Keratinocyte (primary cell): ENCODE data around the gene TMEM129. TPM values are rescaled to one million over a fixed set of nuclear protein-coding genes. Genes with fewer than 3 reads are reported as not detected.

Experiments used
- DNase-seq: peaks from one replicate; pipeline ENCODE4 v3.0.0-alpha.2; 2011; ENCODE audit warnings: low read depth, missing footprints, low spot score
- FAIRE-seq: peaks from 2 replicates; lab custom pipeline; 2011; peaks lifted over from hg19 to GRCh38; lab: Jason Lieb, UNC
- H2AFZ ChIP-seq: 2 replicates; pipeline ENCODE4 v1.6.0; 2012; ENCODE audit warnings: low read length, control low read depth, inconsistent platforms; ENCODE audit not compliant: control insufficient read depth
- H3K27ac ChIP-seq: 2 replicates; pipeline ENCODE4 v1.5.1; 2011; ENCODE audit warnings: low read length; ENCODE audit not compliant: control insufficient read depth, insufficient read depth
- H3K27me3 ChIP-seq: 3 replicates; pipeline ENCODE4 v1.6.0; 2011; ENCODE audit warnings: low read length; ENCODE audit not compliant: control insufficient read depth, insufficient read depth; ENCODE audit errors: extremely low read depth
- H3K36me3 ChIP-seq, 2 experiments: 2 replicates in 1 of 2; 3 replicates in 1 of 2; pipeline ENCODE4 v1.5.1; 2011; ENCODE audit warnings: low read length in 2 of 2, mild to moderate bottlenecking in 1 of 2; ENCODE audit not compliant: control insufficient read depth in 2 of 2, insufficient read depth in 2 of 2; ENCODE audit errors: extremely low read depth in 1 of 2
- H3K4me1 ChIP-seq: 3 replicates; pipeline ENCODE4 v1.5.1; 2011; ENCODE audit warnings: low read length; ENCODE audit not compliant: control insufficient read depth, insufficient read depth; ENCODE audit errors: extremely low read depth
- H3K4me2 ChIP-seq: 3 replicates; pipeline ENCODE4 v1.6.0; 2011; ENCODE audit warnings: low read depth, low read length; ENCODE audit not compliant: control insufficient read depth, insufficient read depth; ENCODE audit errors: extremely low read depth
- H3K4me3 ChIP-seq, 3 experiments: fragments of 200-600 bp in 1 of 3; sonication (generic) in 1 of 3; 2 replicates in 2 of 3; 3 replicates in 1 of 3; pipeline ENCODE4 v1.5.1; 2011 to 2016; ENCODE audit warnings: low read length in 3 of 3, mild to moderate bottlenecking in 3 of 3, control low read depth in 2 of 3, inconsistent platforms in 1 of 3, low read depth in 1 of 3, mixed read lengths in 1 of 3, mixed run types in 1 of 3, moderate library complexity in 1 of 3; ENCODE audit not compliant: control insufficient read depth in 2 of 3, insufficient read depth in 2 of 3; ENCODE audit errors: extremely low read depth in 1 of 3
- H3K79me2 ChIP-seq: 2 replicates; pipeline ENCODE4 v1.6.0; 2012; ENCODE audit warnings: low read length; ENCODE audit not compliant: control insufficient read depth, insufficient read depth
- H3K9ac ChIP-seq: 3 replicates; pipeline ENCODE4 v1.6.0; 2011; ENCODE audit warnings: low read length; ENCODE audit not compliant: control insufficient read depth, insufficient read depth; ENCODE audit errors: extremely low read depth
- H3K9me1 ChIP-seq: 3 replicates; pipeline ENCODE4 v1.6.0; 2011; ENCODE audit warnings: low read length; ENCODE audit not compliant: control insufficient read depth, insufficient read depth; ENCODE audit errors: extremely low read depth
- H3K9me3 ChIP-seq: 2 replicates; pipeline ENCODE4 v1.5.1; 2012; ENCODE audit warnings: low read depth, low read length; ENCODE audit not compliant: control insufficient read depth
- H4K20me1 ChIP-seq: 3 replicates; pipeline ENCODE4 v1.6.0; 2011; ENCODE audit warnings: low read length; ENCODE audit not compliant: control insufficient read depth, insufficient read depth; ENCODE audit errors: extremely low read depth
- EZH2 ChIP-seq: IDR thresholded peaks from one replicate; pipeline ENCODE4 v1.6.1; 2012; ENCODE audit warnings: inconsistent platforms, mild to moderate bottlenecking, low read length, moderate library complexity
- dilution Hi-C: fragments of 300-500 bp; cut with MboI; formaldehyde crosslinking; loops from one replicate; pipeline ENCODE4 v1.7.0; 2020; ENCODE audit warnings: low sequenced_read_pairs; ENCODE audit not compliant: extremely low pct_ligation_motif_present
- polyA plus RNA-seq, 5 experiments: library from polyadenylated mRNA; depleted of rRNA in 3 of 5; stranded (reverse) in 3 of 5; stranded (forward) in 1 of 5; unstranded in 1 of 5; fragments of >200 nt; gene quantifications; 1 replicate in 1 of 5; 2 replicates in 3 of 5; 3 replicates in 1 of 5; pipeline versions ENCODE4 v1.2.1 to v1.2.3, GENCODE V29; 2011 to 2012; ENCODE audit warnings: missing spikeins in 2 of 5, low read depth in 1 of 5, low replicate concordance in 1 of 5
- TF ChIP-seq, protein P1 (sequence below), 3 experiments: IDR thresholded peaks in 1 of 3; conservative IDR thresholded peaks in 1 of 3; optimal IDR thresholded peaks in 1 of 3; 2 replicates in 2 of 3; 3 replicates in 1 of 3; pipeline versions ENCODE3 to v1.5.1; 2011; ENCODE audit warnings: low read length in 3 of 3, mild to moderate bottlenecking in 3 of 3, moderate library complexity in 2 of 3, control low read depth in 1 of 3, inconsistent platforms in 1 of 3; ENCODE audit not compliant: insufficient read depth in 2 of 3; ENCODE audit errors: extremely low read depth in 1 of 3

TMEM129 gene
- polyA plus RNA-seq, 1 donor (not counting 4 experiments of a cell fraction or from before 2014, with no cell fraction given), result 11.7 TPM

DNA sequence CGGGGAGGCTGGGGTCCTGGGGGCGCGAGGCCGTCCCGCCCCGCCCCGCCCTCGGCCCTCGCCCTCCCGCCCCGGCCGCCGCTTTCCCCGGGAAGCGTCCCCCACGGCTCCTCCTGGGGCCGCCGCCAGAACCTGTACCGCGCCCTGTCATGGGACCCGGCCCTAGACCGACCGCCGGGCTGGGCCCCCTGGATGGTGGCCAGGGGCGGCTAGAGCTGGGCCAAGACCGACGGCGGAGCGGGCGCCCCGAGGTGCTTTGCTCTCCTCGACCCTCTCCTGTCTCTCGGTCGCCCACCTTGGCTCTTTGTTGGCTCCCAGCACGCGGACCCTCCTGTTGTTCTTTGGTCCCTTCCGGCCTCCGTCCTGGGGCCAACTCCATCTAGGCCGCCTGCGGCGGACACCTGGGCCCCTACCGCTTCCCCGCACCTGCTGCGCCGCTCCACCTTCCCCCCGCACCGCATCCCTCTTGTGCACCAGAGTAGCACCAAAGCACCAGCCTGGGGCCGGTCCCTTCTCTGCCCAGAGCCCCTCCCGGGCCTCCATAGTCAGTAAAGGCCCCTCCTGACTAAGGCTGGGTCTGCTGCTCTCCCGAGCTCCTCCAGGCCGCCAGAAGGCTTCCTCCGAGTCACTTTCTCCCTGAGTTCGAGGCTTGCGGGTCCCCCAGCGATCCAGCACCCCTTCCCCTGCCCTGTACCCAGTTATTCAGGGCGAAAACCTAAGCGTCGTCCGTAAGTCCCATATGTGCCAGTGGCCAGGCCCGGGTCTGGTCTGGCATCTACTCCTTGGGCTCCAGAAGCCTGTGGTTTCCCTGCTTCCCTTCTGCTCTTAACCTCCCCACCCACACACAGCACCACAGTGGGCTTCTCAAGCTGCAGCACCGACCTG lies 785 bp upstream of the TMEM129 start:
- Histone ChIP-seq H3K27ac (peak overlapping the region; percentile 43), H3K4me1 (peaks cover 30% of the 10 kb centered on the region), H3K4me2 (peak overlapping the region; percentile 66), H3K79me2 (peaks cover 70% of the 10 kb centered on the region), H2AFZ (no peak overlapping the region), H3K9me3 (no peaks in the 10 kb centered on the region), H3K4me3 (peak overlapping the region; percentile 78 to 81 (median 79)), H3K36me3 (peaks cover 5 to 35% of the 10 kb centered on the region in 2 experiments), H3K9me1 (peaks cover 4% of the 10 kb centered on the region), H3K9ac (peak overlapping the region; percentile 76), H4K20me1 (peaks cover 8% of the 10 kb centered on the region), H3K27me3 (no peaks in the 10 kb centered on the region)
- TF ChIP-seq, protein P1, sequence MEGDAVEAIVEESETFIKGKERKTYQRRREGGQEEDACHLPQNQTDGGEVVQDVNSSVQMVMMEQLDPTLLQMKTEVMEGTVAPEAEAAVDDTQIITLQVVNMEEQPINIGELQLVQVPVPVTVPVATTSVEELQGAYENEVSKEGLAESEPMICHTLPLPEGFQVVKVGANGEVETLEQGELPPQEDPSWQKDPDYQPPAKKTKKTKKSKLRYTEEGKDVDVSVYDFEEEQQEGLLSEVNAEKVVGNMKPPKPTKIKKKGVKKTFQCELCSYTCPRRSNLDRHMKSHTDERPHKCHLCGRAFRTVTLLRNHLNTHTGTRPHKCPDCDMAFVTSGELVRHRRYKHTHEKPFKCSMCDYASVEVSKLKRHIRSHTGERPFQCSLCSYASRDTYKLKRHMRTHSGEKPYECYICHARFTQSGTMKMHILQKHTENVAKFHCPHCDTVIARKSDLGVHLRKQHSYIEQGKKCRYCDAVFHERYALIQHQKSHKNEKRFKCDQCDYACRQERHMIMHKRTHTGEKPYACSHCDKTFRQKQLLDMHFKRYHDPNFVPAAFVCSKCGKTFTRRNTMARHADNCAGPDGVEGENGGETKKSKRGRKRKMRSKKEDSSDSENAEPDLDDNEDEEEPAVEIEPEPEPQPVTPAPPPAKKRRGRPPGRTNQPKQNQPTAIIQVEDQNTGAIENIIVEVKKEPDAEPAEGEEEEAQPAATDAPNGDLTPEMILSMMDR (optimal IDR thresholded peaks at IDR 0.05 in 1 of 3, IDR thresholded peaks at IDR 0.05 in 1 of 3, conservative IDR thresholded peaks at IDR 0.05 in 1 of 3; ENCODE audit: extremely low read depth in 1 of 3, insufficient read depth in 2 of 3, low read length in 3 of 3), result no peak
- no peak for TF ChIP-seq EZH2
- FAIRE-seq (no peak), DNase-seq (no peak)
- dilution Hi-C loops, result no loop called here

DNA sequence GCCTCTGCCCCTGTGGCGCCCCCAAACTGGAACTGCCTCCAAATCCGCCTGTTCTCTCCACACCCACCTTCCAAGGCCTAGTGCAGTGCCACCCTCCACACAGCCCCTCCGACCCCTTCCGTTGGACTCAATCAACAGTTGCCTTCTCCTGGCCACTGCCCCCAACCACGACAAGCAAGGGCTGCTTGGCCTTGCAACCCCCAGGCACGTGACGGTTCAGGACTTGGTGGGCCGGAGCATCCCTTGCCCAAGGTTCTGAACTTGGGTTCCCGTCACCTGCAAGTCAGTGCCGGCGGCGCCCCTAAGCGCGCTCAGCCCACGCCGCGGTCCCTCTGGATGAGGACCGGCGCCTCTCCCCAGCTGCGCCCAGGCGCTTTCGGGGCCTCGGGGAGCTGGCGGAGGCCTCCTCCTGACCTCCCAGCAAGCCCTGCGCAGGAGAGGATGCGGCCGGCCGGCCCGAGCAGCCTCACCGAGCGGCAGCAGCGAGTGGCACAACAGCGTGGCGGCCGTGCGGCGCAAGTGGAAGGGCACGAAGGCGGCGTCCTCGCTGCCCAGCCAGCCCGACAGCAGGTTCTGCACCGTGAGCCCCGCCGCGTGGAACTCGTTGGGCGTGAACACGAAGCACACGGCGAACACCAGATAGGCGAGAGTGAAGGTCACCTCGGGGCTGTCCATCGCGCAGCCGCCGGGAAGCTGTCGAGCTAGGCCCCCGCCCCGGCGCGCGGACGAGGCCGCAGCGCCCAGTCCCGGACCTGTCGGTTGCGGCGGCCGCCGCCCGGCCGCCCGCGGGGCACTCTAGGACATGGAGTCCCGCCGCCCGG lies 750 bp downstream of the TMEM129 start:
- Histone ChIP-seq H3K9me3 (no peaks in the 10 kb centered on the region), H3K9ac (peak overlapping the region; percentile 65), H3K36me3 (peaks cover 7 to 30% of the 10 kb centered on the region in 2 experiments), H3K27me3 (no peaks in the 10 kb centered on the region), H3K27ac (peak overlapping the region; percentile 60), H3K79me2 (peaks cover 67% of the 10 kb centered on the region), H3K9me1 (no peaks in the 10 kb centered on the region), H4K20me1 (peaks cover under 1% of the 10 kb centered on the region), H3K4me1 (peaks cover 17% of the 10 kb centered on the region), H3K4me3 (peak overlapping the region; percentile 75 to 81 (median 79)), H2AFZ (peak overlapping the region; percentile 84), H3K4me2 (peak overlapping the region; percentile 92)
- FAIRE-seq, result no peak
- no peak for TF ChIP-seq EZH2
- TF ChIP-seq, protein P1 (optimal IDR thresholded peaks at IDR 0.05 in 1 of 3, IDR thresholded peaks at IDR 0.05 in 1 of 3, conservative IDR thresholded peaks at IDR 0.05 in 1 of 3; ENCODE audit: extremely low read depth in 1 of 3, insufficient read depth in 2 of 3, low read length in 3 of 3), result no peak
- DNase-seq, result no peak
- dilution Hi-C loops, result no loop called here
